Measurements from ENCODE around the gene EPB42. TPM values are rescaled to one million over a fixed set of nuclear protein-coding genes. Genes with fewer than 3 reads are reported as not detected.
A peak's percentile ranks its signal among the peaks of the same experiment; 100 is the strongest.

The EPB42 gene
- total RNA-seq, 1 donor from 2014 or later, result not detected

DNA sequence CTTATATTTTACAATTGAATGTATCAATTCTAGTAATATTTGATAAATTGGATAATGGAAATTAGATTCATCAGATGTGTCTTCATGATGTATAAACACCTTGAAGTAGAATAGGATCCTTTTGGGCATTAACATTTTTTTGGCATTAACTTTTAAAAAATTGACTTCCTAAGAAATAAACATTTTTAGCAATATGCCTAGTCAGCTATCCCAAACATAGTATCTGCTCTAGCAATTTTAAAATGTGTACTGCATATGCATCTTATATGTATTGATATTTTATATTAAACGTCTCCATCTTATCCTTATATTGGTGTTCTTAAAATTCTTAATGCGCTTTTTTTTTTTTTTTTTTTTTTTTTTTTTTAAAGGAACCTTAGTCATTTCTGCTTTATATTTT is 27.1 kb downstream of the EPB42 start:
- DNase-seq (ENCODE audit: low read depth), result no peak
- Histone ChIP-seq H3K36me3 (ENCODE audit: control insufficient read depth, insufficient read depth, low read length) (peaks cover 20% of the 10 kb centered on the region), H3K27me3 (ENCODE audit: control insufficient read depth, insufficient read depth, low read length) (no peaks in the 10 kb centered on the region), H3K4me3 (ENCODE audit: low read depth, low read length) (no peak overlapping the region)
- FAIRE-seq, result no peak
- TF ChIP-seq, protein P1, sequence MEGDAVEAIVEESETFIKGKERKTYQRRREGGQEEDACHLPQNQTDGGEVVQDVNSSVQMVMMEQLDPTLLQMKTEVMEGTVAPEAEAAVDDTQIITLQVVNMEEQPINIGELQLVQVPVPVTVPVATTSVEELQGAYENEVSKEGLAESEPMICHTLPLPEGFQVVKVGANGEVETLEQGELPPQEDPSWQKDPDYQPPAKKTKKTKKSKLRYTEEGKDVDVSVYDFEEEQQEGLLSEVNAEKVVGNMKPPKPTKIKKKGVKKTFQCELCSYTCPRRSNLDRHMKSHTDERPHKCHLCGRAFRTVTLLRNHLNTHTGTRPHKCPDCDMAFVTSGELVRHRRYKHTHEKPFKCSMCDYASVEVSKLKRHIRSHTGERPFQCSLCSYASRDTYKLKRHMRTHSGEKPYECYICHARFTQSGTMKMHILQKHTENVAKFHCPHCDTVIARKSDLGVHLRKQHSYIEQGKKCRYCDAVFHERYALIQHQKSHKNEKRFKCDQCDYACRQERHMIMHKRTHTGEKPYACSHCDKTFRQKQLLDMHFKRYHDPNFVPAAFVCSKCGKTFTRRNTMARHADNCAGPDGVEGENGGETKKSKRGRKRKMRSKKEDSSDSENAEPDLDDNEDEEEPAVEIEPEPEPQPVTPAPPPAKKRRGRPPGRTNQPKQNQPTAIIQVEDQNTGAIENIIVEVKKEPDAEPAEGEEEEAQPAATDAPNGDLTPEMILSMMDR (IDR thresholded peaks at IDR 0.05; ENCODE audit: insufficient read depth, low read length, severe bottlenecking), result no peak

DNA sequence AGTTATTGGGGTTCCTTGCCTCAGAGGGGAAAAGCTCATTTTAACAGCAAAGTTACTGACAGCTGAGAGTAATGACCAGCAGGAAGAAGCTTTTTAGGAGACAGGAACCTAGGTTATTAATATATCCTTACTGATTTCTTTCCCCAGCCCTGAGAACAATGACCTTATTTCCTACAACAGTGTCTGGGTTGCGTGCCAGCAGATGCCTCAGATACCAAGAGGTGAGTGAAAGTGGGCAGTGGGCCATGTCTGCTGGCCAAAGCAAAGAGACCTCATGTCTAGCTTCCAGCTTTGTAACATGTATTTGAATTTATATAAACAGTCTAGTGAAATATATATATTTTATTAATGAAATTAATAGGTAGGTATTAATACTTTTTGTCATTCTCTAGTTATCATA is 30.6 kb downstream of the EPB42 start:
- Histone ChIP-seq H3K36me3 (ENCODE audit: control insufficient read depth, insufficient read depth, low read length) (peaks cover 14% of the 10 kb centered on the region), H3K27me3 (ENCODE audit: control insufficient read depth, insufficient read depth, low read length) (no peaks in the 10 kb centered on the region), H3K4me3 (ENCODE audit: low read depth, low read length) (no peak overlapping the region)
- no peak for FAIRE-seq
- TF ChIP-seq, protein P1 (IDR thresholded peaks at IDR 0.05; ENCODE audit: insufficient read depth, low read length, severe bottlenecking), result no peak
- DNase-seq (ENCODE audit: low read depth), result no peak

DNA sequence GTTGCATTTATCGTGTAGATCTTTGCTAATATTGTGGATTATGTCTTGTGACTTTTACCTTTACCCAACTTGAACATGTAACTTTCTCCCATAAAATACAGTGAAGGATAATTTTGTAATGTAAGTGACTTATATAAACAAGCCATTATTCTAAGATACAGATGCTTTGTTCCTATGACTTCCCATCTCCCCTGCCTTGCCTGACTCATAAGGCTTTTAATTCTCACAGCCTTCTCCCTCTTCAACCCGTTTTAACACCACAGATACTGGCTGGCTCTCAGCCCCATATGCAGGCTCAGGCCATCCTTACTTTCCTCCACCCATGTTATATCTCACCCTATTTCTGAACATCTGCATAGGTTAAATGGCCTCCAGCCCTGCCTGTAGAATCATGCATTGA is 31.5 kb downstream of the EPB42 start:
- peaks cover 13% of the 10 kb centered on the region for H3K36me3 ChIP-seq (ENCODE audit: control insufficient read depth, insufficient read depth, low read length)
- no peaks in the 10 kb centered on the region for H3K27me3 ChIP-seq (ENCODE audit: control insufficient read depth, insufficient read depth, low read length)

DNA sequence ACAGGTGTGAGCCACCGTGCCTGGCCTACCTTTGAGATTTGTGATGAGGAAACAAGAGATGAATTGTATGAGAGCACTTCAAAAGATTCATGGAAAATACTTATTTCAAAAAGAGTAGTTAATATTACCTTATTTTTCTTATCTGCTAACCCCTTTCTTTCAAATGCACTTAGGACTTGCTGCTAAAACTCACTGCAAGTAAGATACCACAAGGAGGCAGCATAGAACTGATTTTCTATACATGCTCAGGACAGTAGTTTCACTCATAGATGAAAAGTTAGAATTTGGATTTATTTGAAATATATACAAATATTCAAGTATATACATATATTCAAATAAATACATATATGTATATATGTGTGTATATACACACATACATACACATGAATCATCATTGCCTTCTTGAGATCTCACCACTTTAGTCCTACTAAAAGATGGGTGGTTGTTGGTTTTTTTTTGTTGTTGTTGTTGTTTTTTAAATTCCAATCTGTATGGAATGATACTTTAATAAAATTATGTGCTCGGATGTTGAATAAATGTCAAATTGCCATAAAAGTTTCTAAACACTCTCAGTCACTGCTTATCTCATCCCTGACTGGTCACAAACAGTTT is 33.2 kb downstream of the EPB42 start:
- TF ChIP-seq, protein P1 (IDR thresholded peaks at IDR 0.05; ENCODE audit: insufficient read depth, low read length, severe bottlenecking), result peak; percentile 34
- Histone ChIP-seq H3K27me3 (ENCODE audit: control insufficient read depth, insufficient read depth, low read length) (no peaks in the 10 kb centered on the region), H3K36me3 (ENCODE audit: control insufficient read depth, insufficient read depth, low read length) (peaks cover 10% of the 10 kb centered on the region), H3K4me3 (ENCODE audit: low read depth, low read length) (no peak overlapping the region)
- DNase-seq (ENCODE audit: low read depth) (peak; percentile 77), FAIRE-seq (no peak)

More for the DNA sequence above, 31.5 kb downstream of the EPB42 start:
- no peak for FAIRE-seq
- H3K4me3 ChIP-seq (ENCODE audit: low read depth, low read length), result no peak overlapping the region
- TF ChIP-seq, protein P1 (IDR thresholded peaks at IDR 0.05; ENCODE audit: insufficient read depth, low read length, severe bottlenecking), result no peak
- DNase-seq (ENCODE audit: low read depth), result no peak

DNA sequence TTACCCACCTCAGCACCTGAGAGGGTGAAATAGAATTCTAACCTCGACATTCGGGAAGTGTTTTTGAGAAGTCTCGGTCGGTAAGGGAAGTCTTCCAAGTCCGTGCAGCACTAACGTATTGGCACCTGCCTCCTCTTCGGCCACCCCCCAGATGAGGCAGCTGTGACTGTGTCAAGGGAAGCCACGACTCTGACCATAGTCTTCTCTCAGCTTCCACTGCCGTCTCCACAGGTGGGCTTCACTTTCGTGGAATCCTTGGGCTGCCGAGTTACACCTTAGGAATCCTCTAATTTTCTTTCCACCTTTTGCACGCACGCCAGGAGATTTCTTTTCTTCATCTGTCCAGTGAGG is 34.8 kb downstream of the EPB42 start:
- Histone ChIP-seq H3K36me3 (ENCODE audit: control insufficient read depth, insufficient read depth, low read length) (peaks cover 6% of the 10 kb centered on the region), H3K4me3 (ENCODE audit: low read depth, low read length) (peak overlapping the region; percentile 71), H3K27me3 (ENCODE audit: control insufficient read depth, insufficient read depth, low read length) (no peaks in the 10 kb centered on the region)
- TF ChIP-seq, protein P1 (IDR thresholded peaks at IDR 0.05; ENCODE audit: insufficient read depth, low read length, severe bottlenecking), result no peak
- peak; percentile 40 for FAIRE-seq
- DNase-seq (ENCODE audit: low read depth), result no peak

Data from bronchial epithelial cell (primary cell).